HUDEP-2 (cell line): Measurements from ENCODE around the gene SLC24A2.

Experiments used
- DNase-seq, 76 experiments: peaks; one replicate each; lab custom pipeline; 2025; ENCODE audit not compliant: unreplicated experiment in 76 of 76; lab: John Stamatoyannopoulos, UW

SLC24A2 gene

GRCh38 chr9:19768798-19769197, 20.0 kb downstream of the SLC24A2 start:
- DNase-seq: no peak

GRCh38 chr9:19759066-19759465, 29.8 kb downstream of the SLC24A2 start:
- DNase-seq: no peak

GRCh38 chr9:19757745-19758144, 31.1 kb downstream of the SLC24A2 start:
- no peak for DNase-seq

GRCh38 chr9:19754921-19755320, 33.9 kb downstream of the SLC24A2 start:
- no peak for DNase-seq

GRCh38 chr9:19748278-19749126, 40.3 kb downstream of the SLC24A2 start:
- peak in 62 of 76 experiments; percentile 7 to 95 (median 72) for DNase-seq

GRCh38 chr9:19746223-19746622, 42.6 kb downstream of the SLC24A2 start:
- no peak for DNase-seq

- no peak for DNase-seq
Measured at GRCh38 chr9:19741178-19741577, 47.7 kb downstream of the SLC24A2 start.
